HG03135 (cell line): ENCODE data around the gene PRDM8.

Experiments
- ATAC-seq: cut with Tn5 transposase; IDR thresholded peaks from one replicate; pipeline ENCODE4 v1.9.1; 2021; ENCODE audit warnings: mild to moderate bottlenecking, moderate library complexity; ENCODE audit not compliant: unreplicated experiment

Gene PRDM8

DNA sequence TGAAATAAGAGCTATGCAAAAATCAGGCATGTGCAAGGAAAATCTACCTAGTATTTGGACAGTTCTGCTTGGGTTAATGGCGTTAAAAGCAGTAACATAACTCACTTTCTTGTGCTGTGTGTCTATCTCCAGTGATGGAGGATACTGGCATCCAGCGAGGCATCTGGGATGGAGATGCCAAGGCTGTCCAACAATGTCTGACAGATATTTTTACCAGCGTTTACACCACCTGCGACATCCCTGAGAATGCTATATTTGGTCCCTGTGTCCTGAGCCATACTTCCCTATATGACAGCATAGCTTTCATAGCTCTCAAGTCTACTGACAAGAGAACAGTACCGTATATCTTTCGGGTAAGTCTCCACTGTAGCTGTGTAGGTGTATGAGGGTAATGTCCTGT lies 2.6 kb downstream of the PRDM8 start:
- no peak for ATAC-seq

DNA sequence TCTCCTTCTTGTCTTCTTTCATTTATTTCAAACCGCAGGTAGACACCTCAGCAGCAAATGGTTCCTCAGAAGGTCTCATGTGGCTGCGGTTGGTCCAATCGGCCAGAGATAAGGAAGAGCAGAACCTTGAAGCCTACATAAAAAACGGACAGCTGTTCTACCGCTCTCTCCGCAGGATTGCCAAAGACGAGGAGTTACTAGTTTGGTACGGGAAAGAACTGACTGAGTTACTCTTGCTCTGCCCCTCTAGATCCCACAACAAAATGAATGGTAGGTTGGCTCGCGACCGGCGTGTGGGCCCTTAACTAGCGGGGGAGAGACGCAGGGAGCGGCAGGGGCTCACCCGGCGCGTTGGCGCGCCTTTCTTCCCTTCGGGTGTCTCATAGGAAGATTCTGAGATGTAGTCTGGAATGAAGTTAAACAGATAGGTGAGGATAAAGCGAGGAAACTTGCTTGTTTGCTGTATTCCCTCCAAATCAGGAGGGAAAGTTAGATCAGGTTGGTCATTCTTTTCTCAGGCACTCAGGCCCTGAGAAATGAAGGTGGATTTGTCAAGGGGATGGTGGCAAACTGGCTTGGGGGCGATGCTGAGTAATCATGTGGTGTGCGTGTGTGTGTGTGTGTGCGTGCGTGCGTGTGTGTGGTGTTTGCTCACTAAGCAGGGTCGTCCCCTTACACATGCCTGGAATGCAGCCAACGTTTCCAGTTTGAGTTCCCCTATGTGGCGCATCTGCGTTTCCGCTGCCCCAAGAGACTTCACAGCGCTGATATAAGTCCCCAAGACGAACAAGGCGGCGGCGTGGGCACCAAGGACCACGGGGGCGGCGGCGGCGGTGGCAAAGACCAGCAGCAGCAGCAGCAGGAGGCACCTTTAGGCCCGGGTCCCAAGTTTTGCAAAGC lies 4.2 kb downstream of the PRDM8 start:
- peak; percentile 15 for ATAC-seq

DNA sequence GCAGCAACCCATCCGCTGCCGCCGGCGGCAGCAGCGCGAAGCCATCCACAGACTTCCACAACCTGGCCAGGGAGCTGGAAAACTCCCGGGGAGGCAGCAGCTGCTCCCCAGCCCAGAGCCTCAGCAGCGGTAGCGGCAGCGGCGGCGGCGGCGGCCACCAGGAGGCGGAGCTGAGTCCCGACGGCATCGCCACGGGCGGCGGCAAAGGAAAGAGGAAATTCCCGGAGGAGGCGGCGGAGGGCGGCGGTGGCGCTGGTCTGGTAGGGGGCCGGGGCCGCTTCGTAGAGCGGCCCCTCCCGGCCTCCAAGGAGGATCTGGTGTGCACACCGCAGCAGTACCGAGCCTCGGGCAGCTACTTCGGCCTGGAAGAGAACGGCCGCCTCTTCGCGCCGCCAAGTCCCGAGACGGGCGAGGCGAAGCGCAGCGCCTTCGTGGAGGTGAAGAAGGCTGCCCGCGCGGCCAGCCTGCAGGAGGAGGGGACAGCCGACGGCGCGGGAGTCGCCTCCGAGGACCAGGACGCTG lies 4.9 kb downstream of the PRDM8 start:
- ATAC-seq: peak; percentile 75

DNA sequence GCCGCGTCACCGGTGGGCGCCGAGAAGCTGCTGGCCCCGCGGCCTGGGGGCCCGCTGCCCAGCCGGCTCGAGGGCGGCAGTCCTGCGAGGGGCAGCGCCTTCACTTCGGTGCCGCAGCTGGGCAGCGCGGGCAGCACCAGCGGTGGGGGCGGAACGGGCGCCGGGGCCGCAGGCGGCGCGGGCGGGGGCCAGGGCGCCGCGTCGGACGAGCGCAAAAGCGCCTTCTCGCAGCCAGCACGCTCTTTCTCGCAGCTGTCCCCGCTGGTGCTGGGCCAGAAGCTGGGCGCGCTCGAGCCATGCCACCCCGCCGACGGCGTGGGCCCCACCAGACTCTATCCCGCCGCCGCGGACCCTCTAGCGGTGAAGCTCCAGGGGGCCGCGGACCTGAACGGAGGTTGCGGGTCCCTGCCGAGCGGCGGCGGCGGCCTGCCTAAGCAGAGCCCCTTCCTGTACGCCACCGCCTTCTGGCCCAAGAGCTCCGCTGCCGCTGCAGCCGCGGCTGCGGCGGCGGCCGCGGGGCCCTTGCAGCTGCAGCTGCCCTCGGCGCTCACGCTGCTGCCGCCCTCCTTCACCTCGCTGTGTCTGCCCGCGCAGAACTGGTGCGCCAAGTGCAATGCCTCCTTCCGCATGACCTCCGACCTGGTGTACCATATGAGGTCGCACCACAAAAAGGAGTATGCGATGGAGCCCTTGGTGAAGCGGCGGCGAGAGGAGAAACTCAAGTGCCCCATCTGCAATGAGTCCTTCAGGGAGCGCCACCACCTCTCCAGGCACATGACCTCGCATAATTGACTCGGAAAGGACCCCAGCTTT lies 5.6 kb downstream of the PRDM8 start:
- ATAC-seq: peak; percentile 52

DNA sequence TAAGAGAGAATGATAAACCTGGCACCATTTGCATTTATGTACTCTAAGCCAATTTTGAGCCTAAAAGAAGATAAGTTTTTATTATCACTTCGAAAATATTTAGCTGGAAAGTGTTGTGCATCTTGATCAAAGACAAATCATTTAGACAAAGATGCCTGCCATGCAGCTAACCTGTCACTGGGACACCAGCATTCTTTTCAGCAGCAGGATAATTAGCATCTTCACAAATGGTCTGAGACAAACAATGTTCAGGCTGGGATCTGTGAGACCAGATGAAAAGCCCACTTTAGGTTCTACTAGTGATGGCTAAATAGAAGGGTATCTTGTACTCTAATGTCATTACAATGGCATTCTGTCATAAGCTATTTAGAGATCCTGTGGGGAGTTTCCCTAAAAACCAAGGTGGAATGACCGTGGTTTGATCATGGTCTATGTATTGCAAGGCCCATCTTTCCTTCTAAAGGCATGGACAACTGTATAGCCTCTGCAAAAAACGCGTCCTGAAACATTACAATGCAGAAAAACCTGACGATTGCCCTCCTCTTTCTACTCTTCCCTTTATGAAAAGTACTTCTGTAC lies 7.2 kb downstream of the PRDM8 start:
- ATAC-seq: no peak

DNA sequence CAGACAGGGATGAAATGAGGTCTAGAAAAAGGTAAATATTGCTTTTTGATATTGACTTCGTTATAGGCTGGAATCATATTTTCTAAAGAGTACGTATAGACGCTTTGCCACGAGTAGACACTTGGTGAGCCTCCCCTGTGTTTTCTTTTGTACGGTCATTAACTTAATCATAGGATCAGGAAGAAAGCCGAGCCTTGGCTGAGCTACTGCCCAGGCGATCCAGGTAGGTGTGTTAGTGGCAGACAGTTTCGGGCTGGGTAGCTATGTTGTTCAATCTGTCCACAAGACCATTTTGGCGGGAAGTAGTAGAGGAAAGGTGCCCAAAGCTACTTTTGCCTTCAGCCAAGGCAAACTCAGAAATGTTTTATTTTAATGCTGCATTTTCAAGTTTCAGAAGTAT lies 8.8 kb downstream of the PRDM8 start:
- no peak for ATAC-seq

DNA sequence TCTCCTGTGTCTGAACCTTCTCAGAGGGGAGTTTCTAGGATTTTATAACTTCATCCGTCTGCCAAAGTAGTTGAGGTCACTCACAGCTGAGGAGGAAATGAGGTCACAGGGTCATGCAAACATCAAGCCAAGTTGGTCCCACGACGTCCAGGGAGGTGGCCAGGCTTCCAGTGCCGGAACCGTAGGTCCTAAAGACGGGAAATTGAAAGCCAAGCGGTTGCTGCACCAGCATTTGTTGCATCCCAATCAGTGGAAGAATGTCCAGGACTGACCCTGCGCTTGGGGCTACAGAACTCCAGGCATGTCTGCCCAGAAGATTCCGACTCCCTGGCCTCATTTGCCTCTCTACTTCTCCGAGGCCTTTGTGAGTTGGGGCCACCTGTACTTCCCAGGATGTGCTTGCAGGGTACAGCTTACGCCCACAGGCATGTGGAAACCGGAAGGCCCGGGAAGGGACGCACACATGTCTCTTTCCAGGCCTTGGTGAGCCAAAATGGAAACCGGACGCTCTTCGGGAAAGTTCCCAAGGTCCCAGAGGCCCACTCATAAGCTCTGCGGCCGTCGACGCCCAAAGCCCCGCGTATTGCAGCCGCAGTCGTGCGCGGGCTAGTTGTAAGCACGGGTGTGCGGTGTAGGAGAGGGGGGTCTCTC lies 9.3 kb downstream of the PRDM8 start:
- ATAC-seq: no peak

DNA sequence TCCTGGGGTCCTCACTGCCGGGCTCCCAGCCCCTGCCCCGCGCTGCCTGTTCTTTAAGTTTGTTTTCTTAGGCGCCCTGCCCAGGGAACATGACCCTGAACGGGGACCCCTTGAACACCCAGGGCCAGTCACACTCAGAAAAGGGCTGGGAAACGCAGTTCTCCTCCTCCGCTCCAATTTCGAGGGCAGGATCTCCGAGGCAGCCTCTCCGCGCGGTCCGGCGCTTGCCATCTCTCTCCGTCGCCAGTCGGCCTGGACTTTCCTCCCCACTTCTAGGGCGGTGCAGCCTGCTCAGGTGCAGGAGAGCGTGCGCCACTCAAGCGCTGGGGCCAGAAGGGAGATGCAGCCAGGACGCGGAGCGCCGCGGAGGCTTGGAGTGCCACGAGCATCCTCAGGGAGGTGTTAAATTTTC lies 9.9 kb downstream of the PRDM8 start:
- ATAC-seq: no peak

DNA sequence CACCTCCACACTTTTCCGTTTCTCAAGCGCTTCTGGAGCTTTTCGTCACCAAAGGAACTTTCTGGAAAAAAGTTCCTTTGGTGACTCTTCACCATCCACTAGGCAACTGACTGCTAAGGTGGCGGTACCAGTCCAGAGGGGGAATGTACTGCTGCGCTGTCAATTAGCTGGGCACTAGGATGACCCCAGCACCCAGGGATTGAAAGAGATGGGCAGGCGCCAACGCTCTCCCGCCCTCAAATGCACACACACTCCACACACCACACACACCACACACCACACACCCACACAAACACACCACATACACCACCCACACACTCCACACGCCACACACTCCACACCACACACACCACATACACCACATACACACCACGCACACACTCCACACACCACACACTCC lies 10.4 kb downstream of the PRDM8 start:
- ATAC-seq: no peak

DNA sequence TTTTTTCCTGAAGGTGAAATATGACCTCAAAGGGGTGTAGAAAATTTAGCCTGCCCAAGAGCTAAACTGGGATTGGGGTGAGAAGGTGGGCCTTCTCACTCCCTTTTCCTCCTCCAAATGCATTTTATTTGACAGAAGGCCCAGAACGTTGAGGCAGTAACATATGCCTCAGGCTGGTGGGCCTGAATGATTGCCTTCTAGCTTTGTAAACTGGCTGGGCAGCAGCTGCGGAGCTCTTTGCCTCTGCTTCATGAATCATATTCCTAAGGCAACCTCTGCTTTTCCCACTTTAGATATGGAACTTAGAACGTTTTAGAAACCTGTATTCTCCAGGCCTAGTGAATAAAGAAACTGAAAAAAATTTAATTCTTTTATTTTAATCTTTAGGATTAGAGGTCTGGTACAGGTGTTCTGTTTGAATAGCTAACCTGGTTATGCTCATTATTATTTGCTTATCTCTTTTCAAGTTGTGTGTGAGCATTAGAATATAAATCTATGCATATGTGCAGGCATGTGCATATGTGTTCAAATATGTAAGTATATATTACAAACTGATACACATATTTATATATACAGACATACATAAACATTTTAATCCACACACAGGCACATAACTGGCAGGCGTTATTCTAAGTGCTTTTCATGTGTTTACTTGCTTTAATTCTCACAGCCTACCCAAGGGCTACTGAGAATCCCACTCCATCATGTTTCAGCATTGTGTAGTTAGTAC lies 11.5 kb downstream of the PRDM8 start:
- ATAC-seq: no peak

DNA sequence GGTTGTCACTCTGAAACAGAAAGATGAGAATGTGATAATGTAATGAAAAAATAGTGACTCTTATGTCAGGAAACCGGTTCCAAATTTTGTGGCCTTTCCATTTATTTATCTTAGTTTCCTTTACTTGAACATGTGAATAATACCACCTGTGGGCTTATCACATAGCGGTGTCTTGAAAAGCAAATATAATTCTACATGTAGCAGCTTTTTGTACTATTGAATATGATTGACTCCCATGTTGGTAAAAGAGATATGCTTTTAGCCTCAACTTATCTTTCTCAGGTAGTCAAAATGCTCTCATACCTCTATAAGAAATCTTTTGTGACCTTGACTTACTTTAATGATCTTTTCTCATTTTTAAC lies 12.0 kb downstream of the PRDM8 start:
- no peak for ATAC-seq

DNA sequence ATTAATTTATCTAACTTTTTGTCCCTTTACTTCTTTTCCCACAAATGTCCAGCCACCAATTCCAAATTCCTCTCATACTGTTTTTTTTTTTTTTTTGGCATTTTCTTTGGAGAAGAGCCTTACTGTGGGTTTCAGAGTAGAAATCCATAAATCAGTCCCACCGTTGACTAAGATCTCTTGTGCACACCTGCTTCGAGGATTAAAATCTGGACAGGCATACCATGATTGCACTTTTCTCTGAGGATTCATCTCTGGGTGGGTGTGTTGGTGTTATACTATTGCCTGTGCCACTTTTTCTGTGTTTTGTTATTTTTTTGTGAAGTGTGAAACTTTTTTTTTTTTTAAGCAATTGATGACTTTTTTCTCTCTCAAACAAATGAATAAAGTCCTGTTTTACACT lies 13.2 kb downstream of the PRDM8 start:
- ATAC-seq: no peak

DNA sequence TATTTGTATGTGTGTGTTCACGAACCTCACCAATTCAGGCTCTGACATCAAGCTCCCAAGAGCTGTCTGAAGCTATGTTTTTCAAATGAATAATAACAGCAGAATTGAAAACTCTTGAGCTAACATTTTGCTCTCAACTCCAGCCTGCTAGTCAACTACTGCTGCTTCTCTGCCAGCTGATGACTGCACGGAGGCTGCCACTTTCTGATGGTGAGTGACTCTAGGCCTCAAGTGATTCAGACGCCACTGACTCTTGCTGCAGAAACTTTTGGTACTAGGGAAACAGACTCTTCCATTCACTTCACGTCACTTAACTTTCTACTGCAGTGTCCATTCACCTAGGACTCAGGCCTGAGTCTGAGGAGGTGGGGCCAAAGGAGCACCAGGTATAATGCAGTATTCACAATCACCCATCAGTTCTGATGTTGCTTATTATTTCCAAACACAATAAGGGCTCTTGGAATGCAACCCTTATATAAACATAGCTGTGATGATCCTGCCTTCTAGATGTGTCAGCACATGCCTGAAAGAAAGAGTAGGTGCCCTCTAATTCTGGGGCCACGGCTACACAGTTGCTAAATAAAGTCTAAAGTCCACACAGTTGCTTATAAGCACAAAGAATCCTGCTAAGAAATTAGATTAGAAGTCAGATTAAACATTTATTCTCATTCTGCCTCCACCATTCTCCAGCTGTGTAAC lies 16.0 kb downstream of the PRDM8 start:
- ATAC-seq: no peak

DNA sequence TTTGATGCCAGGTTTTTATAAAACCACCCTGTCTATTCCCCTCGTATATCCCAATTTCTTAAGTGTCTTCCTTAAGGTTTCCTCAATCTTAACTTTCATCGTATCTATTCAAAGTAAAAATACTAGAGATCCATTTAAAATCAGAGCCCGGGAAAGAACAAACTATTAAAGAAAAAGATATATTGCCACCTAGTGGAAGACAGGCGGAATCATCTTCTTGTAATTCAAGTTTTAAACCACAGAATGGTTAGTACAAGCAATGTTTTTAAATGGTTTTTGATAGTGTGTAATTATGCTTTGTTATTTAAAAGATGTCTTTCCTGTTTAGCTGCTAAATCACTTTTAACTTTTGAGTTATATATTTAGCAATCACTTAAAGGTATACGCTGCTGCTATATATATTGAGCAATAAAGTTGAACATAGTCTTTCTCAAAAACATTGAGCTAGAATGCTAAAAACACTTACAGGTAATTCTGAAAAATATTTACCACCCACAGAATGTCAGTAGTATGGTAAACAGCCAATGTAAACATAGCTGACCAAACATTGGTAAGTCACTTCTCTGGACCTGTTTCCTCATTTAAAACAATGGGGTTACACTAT lies 18.2 kb downstream of the PRDM8 start:
- no peak for ATAC-seq

DNA sequence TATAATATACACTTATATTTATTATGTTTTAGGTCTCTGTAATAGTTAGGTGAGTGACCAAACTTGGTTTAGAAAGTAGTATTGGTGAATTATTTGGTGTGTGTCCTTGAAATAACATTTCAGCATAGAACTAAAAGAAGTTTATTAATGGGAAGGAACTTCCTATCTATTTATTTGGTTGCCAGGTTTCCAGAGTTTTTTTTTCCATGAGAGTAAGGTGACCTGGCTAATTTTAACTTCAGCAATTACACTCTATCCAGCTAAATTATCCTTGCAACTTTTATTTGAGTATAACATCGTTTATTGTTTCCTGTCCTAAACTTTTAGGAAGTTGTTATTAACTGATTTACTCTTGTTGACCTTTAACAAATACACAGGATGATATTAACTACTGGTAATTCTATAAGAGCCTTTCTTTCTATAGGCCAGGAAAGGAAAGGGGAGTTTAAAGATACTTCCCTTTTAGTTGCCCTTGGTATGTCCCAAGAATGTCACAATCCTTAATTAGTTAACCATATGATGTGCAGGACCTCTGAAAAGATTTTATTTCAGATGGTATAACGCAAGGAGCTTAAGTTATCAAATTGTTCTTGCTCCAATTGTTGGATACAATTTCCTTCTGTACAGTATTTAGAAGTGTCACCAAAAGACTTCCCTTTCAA lies 18.9 kb downstream of the PRDM8 start:
- ATAC-seq: no peak

DNA sequence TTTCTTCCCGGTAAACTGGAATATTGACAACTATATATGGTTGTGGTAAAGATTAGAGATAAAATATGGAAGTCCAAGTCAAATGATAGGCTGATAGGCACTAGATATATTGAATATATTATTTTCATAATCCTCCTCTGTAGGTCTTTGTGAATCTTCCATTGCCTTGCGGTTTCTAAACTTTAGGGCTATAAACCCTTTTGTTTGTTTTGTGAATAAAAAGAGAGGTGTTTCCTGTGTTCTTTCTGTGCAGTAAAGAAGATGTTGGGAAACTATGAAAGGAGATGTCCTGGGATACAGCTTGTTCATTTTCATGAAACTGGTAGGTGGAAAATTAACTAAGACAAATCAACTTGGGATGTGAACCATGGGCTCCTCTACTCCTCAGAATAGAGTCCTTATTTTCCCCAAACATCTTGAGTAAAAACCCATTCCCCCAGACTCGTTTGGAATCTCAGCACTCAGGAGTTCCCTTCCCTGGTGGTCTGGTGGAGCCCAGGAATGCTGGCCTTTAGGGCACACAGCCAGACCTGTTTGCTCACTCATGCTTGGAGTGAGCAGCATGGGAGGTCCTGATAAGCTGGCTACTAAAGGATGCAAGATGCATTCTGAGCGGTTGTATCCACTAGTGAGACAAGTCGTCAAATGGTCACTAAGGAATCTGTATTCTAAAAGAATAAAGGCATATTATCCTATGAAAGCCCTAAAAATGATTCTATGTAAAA lies 22.2 kb downstream of the PRDM8 start:
- ATAC-seq: no peak

DNA sequence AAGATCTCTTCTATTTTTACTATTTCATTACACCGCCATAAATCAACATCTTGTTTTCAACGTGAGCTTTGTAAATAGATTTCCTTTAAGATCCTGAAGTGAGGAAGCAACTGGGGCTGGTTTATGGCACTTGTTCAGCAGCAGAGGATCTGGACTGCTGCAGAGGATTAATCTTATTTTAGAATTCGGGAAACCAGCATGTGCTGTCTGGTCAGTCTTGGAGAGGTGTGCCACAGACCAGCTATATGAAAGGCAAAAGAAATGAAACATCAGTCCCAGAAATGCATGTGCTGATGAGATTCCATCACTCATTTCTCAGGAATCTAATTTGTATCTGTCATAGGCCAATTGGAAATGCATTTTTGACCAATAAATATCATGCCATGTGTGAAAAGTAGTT lies 23.4 kb downstream of the PRDM8 start:
- no peak for ATAC-seq

DNA sequence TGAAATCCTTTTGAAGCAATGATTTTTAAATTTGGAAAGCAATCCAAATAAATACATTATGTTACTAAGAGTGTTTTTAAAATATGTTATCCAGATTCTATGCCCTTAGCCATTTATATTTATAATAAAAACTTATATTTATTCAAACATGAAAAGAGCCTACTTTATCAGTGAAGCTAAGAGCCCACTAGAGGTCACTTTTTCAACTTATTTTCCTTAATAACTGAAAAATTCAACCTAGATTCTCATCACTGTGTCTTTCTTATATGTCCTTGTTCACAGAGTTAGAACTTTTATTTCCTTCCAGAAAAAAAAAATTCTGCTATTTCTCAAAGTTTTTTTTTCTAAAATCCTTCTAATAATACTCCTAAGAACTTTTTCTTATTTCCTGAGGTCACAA lies 23.9 kb downstream of the PRDM8 start:
- ATAC-seq: no peak
